HG02678 (cell line): ENCODE measurements around the gene CCR7.
"Not testable (repeated sequence)": the region's sequence is repeated elsewhere in the genome, so short reads cannot be mapped to it uniquely, and the experiment has no call there.

Source experiments
- ATAC-seq: cut with Tn5 transposase; IDR thresholded peaks from one replicate; pipeline ENCODE4 v1.9.1; 2021; ENCODE audit warnings: mild to moderate bottlenecking, moderate library complexity; ENCODE audit not compliant: unreplicated experiment

The CCR7 gene

DNA sequence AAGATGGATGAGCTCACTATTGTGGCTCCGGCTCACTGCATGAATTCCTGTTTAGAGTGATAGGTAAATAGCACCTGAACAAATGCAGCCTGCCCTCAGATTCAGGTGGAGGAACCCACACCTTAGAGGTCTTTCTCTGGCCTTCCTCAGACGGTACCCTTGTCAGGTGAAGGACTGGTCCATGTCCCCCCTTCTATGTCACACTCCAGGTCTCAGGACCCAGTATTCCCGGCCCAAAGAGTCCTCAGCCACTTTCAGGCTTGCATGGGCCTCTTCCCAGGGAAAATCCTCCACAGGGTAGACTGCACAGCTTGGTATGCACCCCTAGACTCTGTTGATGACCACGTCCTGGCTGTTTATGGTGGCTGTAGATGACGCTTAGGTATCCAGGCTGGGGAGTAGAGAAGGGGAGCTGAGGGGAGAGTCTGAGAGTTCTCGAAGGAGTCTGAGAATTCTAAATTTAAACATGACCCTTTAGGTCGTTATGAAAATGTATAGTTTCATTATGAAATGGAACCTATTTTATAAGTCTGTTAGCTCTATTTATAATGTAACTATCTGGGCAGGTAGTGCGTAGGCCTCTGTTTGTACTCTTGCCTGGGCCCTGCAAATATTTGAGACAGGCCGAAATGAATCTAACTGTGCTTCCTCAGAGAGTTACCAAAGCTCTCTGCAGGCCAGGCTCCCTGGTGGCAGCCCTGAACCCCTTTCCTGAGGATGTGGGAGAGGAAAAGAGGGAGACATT is 32.5 kb upstream of the CCR7 start:
- ATAC-seq, result no peak

DNA sequence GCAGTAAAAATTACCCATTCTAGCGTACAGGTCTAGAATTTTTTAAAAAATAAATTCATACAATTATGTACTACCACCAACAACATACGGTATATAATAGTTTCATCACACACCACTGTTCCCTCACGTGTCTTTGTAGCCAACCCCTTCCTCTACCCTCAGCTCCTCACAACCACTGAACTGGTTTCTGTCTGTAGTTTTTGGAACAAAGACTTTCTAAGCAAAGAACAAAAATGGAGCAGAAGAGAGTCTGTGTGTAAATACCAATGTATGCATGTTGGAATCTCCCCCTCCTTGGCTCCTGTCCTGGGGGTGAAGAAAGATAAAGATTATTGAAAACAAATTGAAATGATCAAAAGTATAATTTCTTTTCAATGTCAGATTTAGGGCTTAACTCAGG is 31.9 kb upstream of the CCR7 start:
- no peak for ATAC-seq

DNA sequence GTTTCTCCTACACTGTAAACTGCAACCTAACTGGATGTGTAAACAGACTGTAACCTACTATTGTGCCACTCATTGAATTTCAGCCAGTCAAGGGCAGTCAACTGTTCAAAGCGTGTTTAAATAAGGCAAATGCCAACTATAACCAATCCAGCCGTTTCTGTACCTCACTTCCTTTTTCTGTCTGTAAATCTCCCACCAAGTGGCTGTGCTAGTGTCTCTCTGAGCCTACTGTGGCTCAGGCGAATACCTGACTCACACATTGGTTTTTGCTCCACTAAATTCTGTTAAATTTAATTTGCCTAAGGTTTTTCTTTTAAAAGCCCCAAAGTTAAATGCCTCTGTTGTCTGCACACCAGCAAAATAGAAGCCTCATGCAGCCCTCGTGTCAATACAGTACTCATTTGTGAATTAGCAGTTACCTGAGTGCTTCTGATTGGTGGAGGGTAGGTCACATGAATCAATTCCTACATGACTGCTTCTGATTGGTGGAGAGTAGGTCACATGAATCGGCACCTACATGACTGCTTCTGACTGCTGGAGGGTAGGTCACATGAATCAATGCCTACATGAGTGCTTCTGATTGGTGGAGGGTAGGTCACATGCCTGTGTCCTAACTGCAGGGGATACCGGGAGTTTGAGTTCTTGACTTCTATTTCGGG is 31.1 kb upstream of the CCR7 start:
- ATAC-seq, result no peak

DNA sequence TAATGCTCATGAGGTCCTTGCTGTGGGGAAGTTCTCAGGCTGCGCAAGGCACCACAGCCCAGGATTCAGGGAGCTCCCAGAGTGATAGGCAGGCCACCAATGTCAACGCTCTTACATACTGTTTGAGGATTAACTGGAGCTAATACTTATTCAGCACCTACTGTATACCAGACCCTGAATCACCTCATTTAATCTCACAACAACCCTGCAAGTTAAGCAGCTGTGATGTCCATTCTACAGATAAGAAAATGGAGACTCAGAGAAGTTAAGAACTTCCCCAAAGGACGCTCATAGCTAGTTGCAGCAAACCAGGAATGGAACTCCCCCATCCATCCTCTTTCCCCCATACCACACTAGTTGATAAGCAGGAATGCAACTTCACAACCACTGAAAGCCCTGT is 25.5 kb upstream of the CCR7 start:
- no peak for ATAC-seq

DNA sequence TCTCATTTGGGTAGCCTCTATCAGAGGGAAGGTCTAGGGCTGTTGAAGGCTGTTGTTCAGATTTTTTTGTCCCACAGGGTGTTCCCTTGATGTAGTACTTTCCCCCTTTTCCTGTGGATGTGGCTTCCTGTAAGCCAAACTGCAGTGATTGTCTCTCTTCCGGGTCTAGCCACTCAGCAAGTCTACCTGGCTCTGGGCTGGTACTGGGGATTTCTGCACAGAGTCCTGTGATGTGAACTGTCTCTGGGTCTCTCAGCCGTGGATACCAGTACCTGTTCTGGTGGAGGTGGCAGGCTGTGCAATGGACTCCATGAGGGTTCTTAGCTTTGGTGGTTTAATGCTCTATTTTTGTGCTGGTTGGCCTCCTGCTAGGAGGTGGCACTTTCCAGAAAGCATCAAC is 23.3 kb upstream of the CCR7 start:
- no peak for ATAC-seq

DNA sequence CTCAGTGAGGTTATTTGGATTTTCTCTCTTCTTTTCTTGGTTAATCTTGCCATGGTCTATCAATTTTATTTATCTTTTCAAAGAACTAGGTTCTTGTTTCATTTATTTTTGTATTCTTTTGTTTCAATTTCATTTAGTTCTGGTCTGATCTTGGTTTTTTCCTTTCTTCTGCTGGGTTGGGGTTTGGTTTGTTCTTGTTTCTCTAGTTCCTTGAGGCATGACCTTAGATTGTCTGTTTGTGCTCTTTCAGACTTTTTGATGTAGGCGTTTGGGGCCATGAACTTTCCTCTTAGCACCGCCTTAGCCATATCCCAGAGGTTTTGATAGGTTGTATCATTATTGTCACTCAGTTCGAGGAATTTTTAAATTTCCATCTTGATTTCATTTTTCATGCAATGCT is 21.0 kb upstream of the CCR7 start:
- not testable (repeated sequence) for ATAC-seq

DNA sequence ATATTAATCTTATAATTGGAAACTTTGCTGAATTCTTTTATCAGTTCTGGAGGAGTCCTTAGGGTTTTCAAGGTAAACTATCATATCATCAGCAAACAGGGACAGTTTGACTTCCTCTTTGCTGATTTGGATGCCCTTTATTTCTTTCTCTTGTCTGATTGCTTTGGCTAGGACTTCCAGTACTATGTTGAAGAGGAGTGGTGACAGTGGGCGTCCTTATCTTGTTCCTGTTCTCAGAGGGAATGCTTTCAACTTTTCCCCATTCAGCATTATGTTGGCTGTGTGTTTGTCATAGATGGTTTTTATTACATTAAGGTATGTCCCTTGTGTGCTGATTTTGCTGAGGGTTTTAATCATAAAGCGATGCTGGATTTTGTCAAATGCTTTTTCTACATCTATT is 19.7 kb upstream of the CCR7 start:
- not testable (repeated sequence) for ATAC-seq

DNA sequence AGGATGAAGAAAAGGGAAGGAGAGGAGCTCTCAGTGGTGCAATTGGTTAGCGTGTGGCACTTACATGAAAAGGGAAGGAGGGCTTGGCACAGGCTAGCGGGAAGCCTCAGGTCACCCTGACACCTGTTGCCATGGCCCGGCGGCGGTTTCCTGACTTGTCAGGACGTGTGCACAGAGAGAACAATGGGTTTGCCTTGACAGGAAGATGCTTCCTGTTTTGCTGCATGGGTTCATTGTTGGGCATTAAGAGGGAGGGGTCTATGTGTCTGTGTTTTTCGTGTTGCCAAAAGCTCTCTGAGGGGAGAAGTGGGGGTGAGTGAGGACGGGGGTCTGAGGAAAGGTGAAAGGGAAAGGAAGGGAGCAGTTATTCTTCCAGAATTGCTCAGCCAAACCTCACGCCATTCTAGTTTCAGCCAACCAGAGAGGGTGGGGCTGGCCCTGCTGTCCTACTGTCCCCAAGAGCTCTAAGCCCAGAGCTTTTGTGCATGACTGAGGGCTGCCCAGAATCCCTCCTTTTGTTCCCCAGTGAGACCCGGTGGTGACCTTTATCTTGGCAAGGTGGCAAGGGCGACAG is 17.1 kb upstream of the CCR7 start:
- ATAC-seq, result peak; percentile 89

DNA sequence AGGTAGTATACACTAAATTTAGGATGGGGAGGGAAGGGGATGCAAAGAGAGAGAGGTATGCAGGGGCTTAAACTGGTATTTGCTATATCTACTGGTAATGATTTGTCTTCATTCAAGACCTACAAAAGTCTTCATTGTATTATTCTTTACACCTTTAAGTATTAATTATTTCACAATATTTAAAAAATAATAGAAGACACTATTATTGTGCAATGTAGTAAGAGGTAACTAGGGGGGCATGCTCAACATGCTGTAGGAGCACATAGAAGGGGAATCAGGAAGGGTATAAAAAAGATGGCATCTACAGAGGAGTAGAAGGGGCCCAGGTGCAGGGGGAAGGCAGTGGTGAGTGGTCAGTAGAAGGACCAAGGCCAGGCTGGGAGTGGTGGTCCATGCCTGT is 14.9 kb upstream of the CCR7 start:
- no peak for ATAC-seq

DNA sequence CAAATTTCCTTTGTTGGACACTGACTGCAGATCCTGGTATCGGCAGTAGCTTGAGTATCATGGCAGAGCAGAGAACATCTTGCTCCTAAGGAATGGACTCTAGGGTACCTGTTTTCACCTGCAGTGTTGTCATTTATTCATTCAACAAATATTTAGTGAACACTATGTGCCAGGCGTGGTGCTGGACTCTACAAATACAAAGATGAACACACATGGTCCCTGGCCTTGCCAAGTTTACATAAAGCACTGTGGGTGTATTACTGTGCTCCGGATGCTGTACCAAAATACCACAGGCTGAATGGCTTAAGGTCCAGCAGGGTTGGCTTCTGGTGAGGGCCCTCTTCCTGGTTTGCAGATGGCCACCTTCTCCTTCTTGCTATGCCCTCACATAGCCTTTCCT is 14.2 kb upstream of the CCR7 start:
- ATAC-seq, result no peak

DNA sequence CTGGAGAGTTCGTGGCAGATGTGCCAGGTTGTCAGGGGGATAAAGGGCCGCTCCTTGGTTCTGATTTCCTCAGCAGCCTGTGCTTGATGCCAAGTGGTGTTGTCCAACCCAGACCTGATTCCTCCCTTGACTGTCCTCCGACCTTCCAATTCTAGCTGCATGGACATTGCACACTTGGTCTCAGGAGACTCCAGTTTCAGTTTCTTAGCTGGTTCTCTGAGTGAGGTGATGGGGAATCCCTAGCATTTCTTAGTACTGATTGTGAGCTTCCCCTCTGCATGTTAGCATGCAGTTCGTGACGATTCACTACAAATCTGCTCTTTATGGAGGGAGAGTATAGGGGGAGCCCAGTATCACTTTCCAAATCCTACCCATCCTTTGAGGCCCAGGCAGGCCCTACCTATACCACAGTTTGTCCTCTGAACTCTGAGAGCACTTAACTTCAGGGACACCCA is 12.4 kb upstream of the CCR7 start:
- no peak for ATAC-seq

DNA sequence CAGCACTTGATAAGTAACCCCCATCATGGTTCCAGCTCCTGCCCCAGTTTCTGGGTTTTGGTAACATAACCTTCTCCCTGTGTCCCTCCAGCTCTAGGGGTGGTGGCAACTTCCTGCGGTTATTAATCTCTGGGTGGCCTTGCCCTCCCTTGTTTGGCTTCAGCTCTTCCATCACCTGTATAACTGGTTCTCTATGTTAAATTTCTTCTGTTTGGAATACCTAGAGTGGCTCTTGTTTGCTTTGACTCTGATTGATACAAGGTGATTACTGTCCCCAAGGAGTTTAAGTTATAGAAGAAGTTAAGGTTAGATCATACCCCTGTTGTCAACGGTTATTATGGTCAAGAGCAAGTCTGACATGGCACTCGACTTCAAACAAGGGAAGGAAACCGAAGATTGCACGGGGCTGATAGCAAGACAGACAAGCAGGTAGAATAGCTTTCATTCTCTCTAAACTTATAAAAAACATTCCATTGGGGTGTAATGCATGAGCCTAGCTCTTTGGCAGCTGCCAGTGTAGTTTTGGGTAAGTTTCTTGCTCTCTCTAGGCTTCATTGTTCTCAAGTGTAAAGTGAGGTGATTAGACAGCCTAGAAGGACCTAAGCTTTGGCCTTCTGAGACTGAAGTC is 11.0 kb upstream of the CCR7 start:
- ATAC-seq, result no peak

DNA sequence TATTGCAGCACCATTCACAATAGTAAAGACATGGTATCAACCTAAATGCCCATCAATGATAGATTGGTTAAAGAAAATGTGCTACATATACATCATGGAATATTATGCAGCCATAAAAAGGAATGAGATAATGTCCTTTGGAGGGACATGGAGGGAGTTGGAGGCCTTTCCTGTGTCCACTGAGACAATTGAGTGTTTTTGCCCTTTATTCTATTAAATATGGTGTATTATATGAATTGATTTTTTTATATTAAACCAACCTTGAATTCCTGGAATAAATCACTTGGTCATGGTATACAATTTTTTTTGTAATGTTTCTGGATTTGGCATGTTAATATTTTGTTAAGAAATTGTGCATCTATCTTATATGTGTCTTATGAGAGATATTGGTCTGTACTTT is 9.0 kb upstream of the CCR7 start:
- ATAC-seq, result no peak

DNA sequence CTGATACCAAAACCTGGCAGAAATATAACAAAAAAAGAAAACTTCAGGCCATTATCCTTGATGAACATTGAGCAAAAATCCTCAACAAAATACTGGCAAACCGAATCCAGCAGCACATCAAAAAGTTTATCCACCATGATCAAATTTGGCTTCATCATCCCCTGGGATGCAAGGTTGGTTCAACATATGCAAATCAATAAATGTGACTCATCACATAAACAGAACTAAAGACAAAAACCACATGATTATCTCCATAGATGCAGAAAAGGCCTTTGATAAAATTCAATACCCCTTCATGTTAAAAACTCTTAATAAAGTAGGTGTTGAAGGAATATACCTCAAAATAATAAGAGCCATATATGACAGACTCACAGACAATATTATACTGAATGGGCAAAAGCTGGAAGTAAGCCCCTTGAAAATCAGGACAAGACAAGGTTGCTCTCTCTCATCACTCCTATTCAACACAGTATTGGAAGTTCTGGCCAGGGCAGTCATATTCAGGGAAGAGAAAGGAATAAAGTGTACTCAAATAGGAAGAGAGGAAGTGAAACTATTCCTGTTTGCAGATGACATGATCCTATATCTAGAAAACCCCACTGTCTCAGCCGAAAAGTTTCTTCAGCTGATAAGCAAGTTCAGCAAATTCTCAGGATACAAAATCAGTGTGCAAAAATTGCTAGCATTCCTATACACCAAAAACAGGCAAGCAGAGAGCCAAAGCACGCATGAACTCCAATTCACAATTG is 7.1 kb upstream of the CCR7 start:
- ATAC-seq, result not testable (repeated sequence)

DNA sequence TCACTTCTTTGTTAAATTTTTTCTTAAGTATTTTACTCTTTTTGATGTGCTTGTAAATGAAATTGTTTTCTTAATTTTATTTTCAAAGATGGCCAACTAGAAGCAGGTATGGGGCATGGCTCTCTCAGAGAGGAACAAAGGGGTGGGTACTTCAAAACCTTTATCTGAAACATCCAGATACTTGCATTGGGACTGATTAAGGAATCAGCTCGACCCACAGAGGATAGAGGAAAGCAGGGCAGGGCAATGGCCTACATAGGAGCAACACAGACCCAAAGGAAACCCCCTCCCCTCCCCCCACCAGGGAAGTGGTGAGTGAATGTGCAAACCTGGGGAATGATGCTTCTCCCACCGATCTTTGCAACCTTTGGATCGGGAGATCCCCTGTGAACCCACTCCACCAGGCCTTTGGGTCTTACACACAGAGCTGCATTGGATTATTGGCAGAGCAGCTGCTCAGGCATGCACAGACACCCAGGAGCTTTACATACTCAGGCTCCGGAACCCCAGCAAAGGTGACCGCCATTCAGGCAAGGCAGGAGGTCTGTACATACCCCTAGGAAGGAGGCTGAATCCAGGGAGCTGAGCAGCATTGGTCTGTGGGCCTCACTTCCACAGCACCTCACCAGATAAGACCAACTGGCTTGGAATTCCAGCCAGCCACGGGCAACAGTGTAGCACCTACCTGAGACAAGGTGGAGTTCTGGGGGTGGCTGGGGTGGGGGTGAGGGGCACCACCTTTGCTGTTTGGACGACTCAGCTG is 3.0 kb upstream of the CCR7 start:
- no peak for ATAC-seq

DNA sequence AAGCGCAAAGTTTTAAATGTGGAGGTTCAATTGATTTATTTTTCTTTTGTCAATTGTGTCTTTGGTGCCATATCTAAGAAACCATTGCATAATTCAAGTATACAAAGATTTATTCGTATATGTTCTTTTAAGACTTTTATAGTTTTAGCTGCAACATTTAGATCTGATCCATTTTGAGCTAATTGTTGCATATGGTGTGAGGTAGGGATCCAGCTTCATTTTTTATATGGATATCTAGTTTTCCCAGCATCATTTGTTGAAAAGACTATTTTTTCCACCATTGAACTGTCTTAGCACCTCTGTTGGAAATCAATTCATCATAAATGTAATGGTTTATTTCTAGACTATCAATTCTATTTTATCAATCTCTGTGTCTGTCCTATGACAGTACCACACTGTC is 2.1 kb upstream of the CCR7 start:
- no peak for ATAC-seq

DNA sequence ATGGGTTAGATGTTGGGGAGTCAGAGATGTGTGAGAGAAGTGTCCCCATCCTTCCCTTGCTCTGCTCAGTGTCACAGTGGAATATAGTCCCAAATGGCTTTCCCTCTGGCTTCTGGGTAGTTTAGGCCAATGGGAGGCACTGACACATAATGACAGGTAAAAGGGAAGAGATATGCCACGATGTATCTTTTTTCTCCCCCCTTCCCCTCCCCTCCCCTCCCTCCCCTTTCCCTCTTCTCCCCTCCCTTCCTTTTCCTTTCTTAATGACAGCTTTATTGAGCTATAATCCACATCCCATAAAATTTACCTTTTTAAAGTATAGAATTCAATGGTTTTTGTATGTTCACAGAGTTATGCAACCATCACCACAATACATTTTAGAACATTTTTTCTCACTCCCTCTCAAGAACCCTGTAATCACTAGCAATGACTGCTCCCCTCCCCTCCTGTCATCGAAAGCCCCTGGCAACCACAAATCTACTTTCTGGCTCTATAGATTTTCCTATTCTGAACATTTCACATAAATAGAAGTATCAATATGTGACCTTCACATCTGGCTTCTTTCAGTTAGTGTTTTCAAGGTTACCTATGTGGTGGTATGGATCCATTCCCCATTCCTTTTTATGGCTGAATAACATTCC is 617 bp upstream of the CCR7 start:
- no peak for ATAC-seq

DNA sequence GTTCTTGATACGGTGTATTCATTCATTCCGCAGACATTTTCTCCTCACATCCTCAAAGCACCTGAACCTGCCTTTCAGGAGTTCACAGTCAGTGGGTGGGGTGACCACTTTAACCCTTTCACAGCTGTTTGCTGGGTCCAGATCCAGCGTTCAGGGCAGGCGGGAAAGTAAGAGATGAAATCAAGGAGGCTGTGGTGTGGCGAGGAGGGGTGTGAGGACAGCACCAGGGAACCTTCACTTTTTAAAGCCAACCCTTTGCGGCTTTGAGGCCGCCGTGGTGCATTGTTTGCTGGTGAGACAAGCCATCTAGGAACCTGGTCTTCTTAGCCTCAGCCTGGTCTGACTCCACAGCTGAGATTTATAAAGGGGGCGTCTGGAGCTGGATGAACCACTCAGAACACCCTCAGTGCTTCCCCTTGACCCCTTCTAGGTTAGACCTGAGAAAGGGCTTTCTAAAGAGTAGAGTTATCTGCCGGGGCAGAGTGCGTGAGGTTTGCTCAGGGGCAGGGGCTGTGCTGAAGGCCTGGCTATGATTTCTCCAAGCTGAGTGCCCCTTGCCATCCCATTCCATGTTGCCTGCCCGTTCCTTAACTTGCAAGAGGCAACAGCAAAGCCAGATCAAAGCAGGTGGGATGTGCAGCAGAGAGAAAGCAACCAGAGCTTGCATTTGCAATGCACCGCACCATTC is 933 bp downstream of the CCR7 start:
- ATAC-seq, result no peak
